ENCODE results near the gene CUL1. TPM values are rescaled to one million over a fixed set of nuclear protein-coding genes. Genes with fewer than 3 reads are reported as not detected.

Gene CUL1
- total RNA-seq, 1 donor = 39.8 TPM

GRCh38 chr7:148669927-148670326 lies 28.8 kb upstream of the CUL1 start:
- Histone ChIP-seq H3K27ac (ENCODE audit: low read depth, low read length) (no peak overlapping the region), H3K9me3 (ENCODE audit: low read depth, low read length) (peaks cover 2% of the 10 kb centered on the region), H3K4me2 (ENCODE audit: insufficient read depth, low read length) (no peak overlapping the region), H3K4me1 (ENCODE audit: insufficient read depth, low read length) (peaks cover 9% of the 10 kb centered on the region), H4K20me1 (ENCODE audit: insufficient read depth, low read length) (no peaks in the 10 kb centered on the region), H3K4me3 (ENCODE audit: insufficient read depth, low read length) (no peak overlapping the region), H2AFZ (ENCODE audit: low read length) (no peak overlapping the region), H3K27me3 (ENCODE audit: insufficient read depth, low read length) (no peaks in the 10 kb centered on the region), H3K79me2 (ENCODE audit: insufficient read depth, low read length) (no peaks in the 10 kb centered on the region), H3K36me3 (ENCODE audit: insufficient read depth, low read length) (no peaks in the 10 kb centered on the region)
- TF ChIP-seq, protein P1, sequence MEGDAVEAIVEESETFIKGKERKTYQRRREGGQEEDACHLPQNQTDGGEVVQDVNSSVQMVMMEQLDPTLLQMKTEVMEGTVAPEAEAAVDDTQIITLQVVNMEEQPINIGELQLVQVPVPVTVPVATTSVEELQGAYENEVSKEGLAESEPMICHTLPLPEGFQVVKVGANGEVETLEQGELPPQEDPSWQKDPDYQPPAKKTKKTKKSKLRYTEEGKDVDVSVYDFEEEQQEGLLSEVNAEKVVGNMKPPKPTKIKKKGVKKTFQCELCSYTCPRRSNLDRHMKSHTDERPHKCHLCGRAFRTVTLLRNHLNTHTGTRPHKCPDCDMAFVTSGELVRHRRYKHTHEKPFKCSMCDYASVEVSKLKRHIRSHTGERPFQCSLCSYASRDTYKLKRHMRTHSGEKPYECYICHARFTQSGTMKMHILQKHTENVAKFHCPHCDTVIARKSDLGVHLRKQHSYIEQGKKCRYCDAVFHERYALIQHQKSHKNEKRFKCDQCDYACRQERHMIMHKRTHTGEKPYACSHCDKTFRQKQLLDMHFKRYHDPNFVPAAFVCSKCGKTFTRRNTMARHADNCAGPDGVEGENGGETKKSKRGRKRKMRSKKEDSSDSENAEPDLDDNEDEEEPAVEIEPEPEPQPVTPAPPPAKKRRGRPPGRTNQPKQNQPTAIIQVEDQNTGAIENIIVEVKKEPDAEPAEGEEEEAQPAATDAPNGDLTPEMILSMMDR (IDR thresholded peaks at IDR 0.05; ENCODE audit: extremely low read depth, low read depth, low read length) = no peak
- no peak for DNase-seq (ENCODE audit: insufficient read length, low spot score, missing footprints)

GRCh38 chr7:148670374-148670773 lies 28.3 kb upstream of the CUL1 start:
- Histone ChIP-seq H2AFZ (ENCODE audit: low read length) (no peak overlapping the region), H3K27ac (ENCODE audit: low read depth, low read length) (no peak overlapping the region), H3K4me2 (ENCODE audit: insufficient read depth, low read length) (no peak overlapping the region), H3K4me1 (ENCODE audit: insufficient read depth, low read length) (peaks cover 4% of the 10 kb centered on the region), H3K4me3 (ENCODE audit: insufficient read depth, low read length) (no peak overlapping the region), H4K20me1 (ENCODE audit: insufficient read depth, low read length) (no peaks in the 10 kb centered on the region), H3K9me3 (ENCODE audit: low read depth, low read length) (peaks cover 3% of the 10 kb centered on the region), H3K36me3 (ENCODE audit: insufficient read depth, low read length) (no peaks in the 10 kb centered on the region), H3K27me3 (ENCODE audit: insufficient read depth, low read length) (no peaks in the 10 kb centered on the region), H3K79me2 (ENCODE audit: insufficient read depth, low read length) (no peaks in the 10 kb centered on the region)
- no peak for DNase-seq (ENCODE audit: insufficient read length, low spot score, missing footprints)
- TF ChIP-seq, protein P1 (IDR thresholded peaks at IDR 0.05; ENCODE audit: extremely low read depth, low read depth, low read length) = no peak

- no peaks in the 10 kb centered on the region for H3K79me2 ChIP-seq (ENCODE audit: insufficient read depth, low read length)
- H3K4me3 ChIP-seq (ENCODE audit: insufficient read depth, low read length) = no peak overlapping the region
- no peak overlapping the region for H3K4me2 ChIP-seq (ENCODE audit: insufficient read depth, low read length)
- no peak overlapping the region for H2AFZ ChIP-seq (ENCODE audit: low read length)
- peaks cover 3% of the 10 kb centered on the region for H3K9me3 ChIP-seq (ENCODE audit: low read depth, low read length)
- H3K27ac ChIP-seq (ENCODE audit: low read depth, low read length) = no peak overlapping the region
- no peak for DNase-seq (ENCODE audit: insufficient read length, low spot score, missing footprints)
- H3K27me3 ChIP-seq (ENCODE audit: insufficient read depth, low read length) = no peaks in the 10 kb centered on the region
- no peaks in the 10 kb centered on the region for H4K20me1 ChIP-seq (ENCODE audit: insufficient read depth, low read length)
- H3K4me1 ChIP-seq (ENCODE audit: insufficient read depth, low read length) = peaks cover 2% of the 10 kb centered on the region
- TF ChIP-seq, protein P1 (IDR thresholded peaks at IDR 0.05; ENCODE audit: extremely low read depth, low read depth, low read length) = no peak
- H3K36me3 ChIP-seq (ENCODE audit: insufficient read depth, low read length) = no peaks in the 10 kb centered on the region
Measured at GRCh38 chr7:148670807-148671206, 27.9 kb upstream of the CUL1 start.

- no peaks in the 10 kb centered on the region for H3K4me1 ChIP-seq (ENCODE audit: insufficient read depth, low read length)
- no peaks in the 10 kb centered on the region for H3K36me3 ChIP-seq (ENCODE audit: insufficient read depth, low read length)
- no peaks in the 10 kb centered on the region for H3K79me2 ChIP-seq (ENCODE audit: insufficient read depth, low read length)
- H3K4me3 ChIP-seq (ENCODE audit: insufficient read depth, low read length) = no peak overlapping the region
- no peaks in the 10 kb centered on the region for H3K27me3 ChIP-seq (ENCODE audit: insufficient read depth, low read length)
- peaks cover 3% of the 10 kb centered on the region for H3K9me3 ChIP-seq (ENCODE audit: low read depth, low read length)
- TF ChIP-seq, protein P1 (IDR thresholded peaks at IDR 0.05; ENCODE audit: extremely low read depth, low read depth, low read length) = no peak
- H3K4me2 ChIP-seq (ENCODE audit: insufficient read depth, low read length) = no peak overlapping the region
- no peak overlapping the region for H3K27ac ChIP-seq (ENCODE audit: low read depth, low read length)
- no peaks in the 10 kb centered on the region for H4K20me1 ChIP-seq (ENCODE audit: insufficient read depth, low read length)
- H2AFZ ChIP-seq (ENCODE audit: low read length) = no peak overlapping the region
- DNase-seq (ENCODE audit: insufficient read length, low spot score, missing footprints) = no peak
Measured at GRCh38 chr7:148672041-148672440, 26.7 kb upstream of the CUL1 start.

All from osteoblast (primary cell).